Stimulated activated CD4-positive, alpha-beta T cell treated with anti-CD3 and anti-CD28 coated beads, Interleukin-2, amount 100 ng/mL, for 48 hours (primary cell): ENCODE data around the gene RPL29.

Experiments
- DNase-seq, 2 donors: peaks; one replicate each; pipeline ENCODE4 v3.0.0-alpha.2; 2020

RPL29 gene

DNA sequence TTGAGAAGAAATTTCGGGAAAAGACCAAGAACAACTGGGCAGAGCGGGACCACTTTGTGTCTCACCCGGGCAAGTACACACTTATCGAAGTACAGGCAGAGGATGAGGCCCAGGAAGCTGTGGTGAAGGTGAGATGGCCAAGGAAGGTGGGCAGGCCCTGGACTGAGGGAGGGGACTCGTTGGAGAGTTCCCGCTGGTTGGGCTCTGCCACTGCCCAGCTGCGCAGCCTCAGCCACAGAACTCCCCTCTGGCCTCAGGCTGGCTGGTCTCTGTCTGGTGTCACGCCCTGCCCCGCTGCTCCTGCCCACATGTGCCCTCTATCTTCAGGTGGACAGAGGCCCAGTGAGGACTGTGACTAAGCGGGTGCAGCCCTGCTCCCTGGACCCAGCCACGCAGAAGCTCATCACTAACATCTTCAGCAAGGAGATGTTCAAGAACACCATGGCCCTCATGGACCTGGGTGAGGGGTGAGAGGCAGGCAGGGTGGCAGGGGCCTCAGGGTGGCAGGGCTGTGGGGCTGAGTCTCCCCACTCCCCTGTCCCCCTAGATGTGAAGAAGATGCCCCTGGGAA, 51.2 kb downstream of the RPL29 start:
- no peak for DNase-seq
